HCT116 (cell line): Measurements from ENCODE around the gene FH.

Source experiments
- EZH2 ChIP-seq: fragments of 200-600 bp; sonication (generic); IDR thresholded peaks from 2 replicates; pipeline ENCODE4 v1.6.1; 2017; ENCODE audit warnings: antibody characterized with exemption, mixed run types
- RAD21 ChIP-seq: IDR thresholded peaks from 2 replicates; pipeline ENCODE4 v1.6.1; 2012; ENCODE audit warnings: low read depth, mild to moderate bottlenecking
- TF ChIP-seq, protein P1 (sequence below): IDR thresholded peaks from 2 replicates; pipeline ENCODE4 v1.6.1; 2012

DNA sequence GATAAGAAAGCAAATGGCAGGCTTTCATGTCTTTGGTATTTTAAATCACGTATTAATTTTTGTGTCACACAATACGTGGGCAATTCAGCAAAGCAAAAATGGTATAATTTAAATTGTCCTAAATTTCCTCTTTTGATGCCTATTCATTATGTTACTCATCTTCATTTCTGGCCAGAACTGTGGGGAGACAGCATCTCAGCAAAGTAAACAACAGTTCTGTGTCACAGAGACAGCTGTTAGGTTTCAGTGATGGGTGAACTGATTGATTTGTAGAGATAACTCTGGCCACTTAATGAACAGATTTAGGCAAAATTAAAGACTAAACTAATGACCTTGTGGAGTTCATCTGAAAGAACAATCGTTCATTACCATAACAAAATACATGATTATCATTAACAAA, 49.2 kb downstream of the FH start:
- TF ChIP-seq RAD21, result no peak
- no peak for TF ChIP-seq EZH2
- TF ChIP-seq, protein P1, sequence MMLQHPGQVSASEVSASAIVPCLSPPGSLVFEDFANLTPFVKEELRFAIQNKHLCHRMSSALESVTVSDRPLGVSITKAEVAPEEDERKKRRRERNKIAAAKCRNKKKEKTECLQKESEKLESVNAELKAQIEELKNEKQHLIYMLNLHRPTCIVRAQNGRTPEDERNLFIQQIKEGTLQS, result no peak
